GM15510 (cell line): Measurements from ENCODE around the gene PSMD5.
A peak's percentile ranks its signal among the peaks of the same experiment; 100 is the strongest.

ENCODE experiments used
- POLR2A ChIP-seq: IDR thresholded peaks from 3 replicates; pipeline ENCODE4 v1.6.1; 2011; ENCODE audit warnings: borderline replicate concordance; ENCODE audit not compliant: insufficient read length; ENCODE audit errors: extremely low read depth

Gene PSMD5

DNA sequence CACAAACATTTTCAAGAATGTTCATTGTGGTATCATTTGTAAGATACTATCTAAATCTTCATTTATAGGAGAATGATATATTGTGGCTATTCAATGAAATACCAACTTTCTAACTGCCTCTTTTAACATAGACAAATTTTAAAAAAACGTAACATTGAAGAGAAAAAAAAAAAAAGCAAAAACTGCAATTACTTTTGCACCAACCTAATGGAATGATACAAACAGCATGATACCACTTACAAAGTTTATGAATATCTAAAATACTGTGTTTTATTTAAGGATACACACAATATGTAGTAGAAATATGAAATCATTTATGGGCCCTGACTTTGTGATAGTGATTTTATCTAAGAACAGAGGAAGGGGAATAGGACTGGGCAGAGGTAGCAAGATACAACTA lies 24.1 kb downstream of the PSMD5 start:
- TF ChIP-seq POLR2A = no peak

DNA sequence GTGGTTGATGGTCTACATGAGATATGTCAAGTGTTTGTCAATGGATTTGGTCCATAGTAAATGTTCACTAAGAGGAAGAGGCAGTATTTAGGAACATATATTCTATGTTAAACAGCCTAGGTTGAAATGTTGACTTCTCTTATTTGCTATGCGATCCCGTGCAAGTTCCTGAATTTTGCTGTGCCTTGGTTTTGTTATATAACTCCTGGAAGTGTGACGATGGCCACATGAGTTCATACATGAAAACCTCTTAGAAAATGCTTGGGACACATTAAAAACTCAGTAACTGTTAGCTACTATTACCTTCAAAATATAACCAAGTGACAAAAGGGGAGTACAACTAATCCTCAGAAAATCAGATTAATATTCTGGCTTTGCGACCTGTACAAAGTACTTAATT lies 27.6 kb downstream of the PSMD5 start:
- no peak for TF ChIP-seq POLR2A

- TF ChIP-seq POLR2A = no peak
These were observed 33.8 kb downstream of the PSMD5 start for GRCh38 chr9:120808931-120809330.

- no peak for TF ChIP-seq POLR2A
These were observed 34.9 kb downstream of the PSMD5 start for GRCh38 chr9:120807607-120808379.

GRCh38 chr9:120801441-120801840 lies 41.3 kb downstream of the PSMD5 start:
- TF ChIP-seq POLR2A = no peak

GRCh38 chr9:120792898-120793765 lies 49.6 kb downstream of the PSMD5 start, which contains the start of gene FBXW2:
Gene FBXW2 (minus strand): TSS chr9:120793416. CDS start chr9:120788258, 5,158 bp downstream.
- TF ChIP-seq POLR2A = peak; percentile 93

- no peak for TF ChIP-seq POLR2A
These were observed 51.6 kb downstream of the PSMD5 start for GRCh38 chr9:120791161-120791560.

GRCh38 chr9:120787933-120788332 lies 54.8 kb downstream of the PSMD5 start:
- TF ChIP-seq POLR2A = no peak

DNA sequence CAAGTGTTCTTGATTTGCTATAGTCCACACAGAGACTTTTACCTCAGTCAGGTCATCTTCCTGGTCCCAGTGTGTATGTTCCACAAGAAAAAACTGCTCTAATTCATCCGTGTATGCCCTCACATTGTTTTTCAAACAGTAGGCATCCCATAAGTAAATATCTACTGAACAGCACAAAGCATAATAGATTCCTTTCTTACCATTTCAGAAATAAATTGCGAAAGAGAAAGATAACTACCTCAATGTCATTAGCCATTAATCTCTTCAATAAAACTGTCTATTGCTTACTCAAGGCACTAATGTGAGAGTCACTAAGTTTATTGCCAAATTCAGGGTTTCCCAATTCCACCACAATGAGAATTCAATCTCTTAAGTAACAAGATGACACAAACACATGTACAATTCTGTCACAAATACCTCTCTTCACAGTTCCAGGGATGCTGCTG lies 59.1 kb downstream of the PSMD5 start:
- no peak for TF ChIP-seq POLR2A

GRCh38 chr9:120781236-120781635 lies 61.5 kb downstream of the PSMD5 start:
- no peak for TF ChIP-seq POLR2A

GRCh38 chr9:120780367-120780766 lies 62.4 kb downstream of the PSMD5 start:
- no peak for TF ChIP-seq POLR2A

DNA sequence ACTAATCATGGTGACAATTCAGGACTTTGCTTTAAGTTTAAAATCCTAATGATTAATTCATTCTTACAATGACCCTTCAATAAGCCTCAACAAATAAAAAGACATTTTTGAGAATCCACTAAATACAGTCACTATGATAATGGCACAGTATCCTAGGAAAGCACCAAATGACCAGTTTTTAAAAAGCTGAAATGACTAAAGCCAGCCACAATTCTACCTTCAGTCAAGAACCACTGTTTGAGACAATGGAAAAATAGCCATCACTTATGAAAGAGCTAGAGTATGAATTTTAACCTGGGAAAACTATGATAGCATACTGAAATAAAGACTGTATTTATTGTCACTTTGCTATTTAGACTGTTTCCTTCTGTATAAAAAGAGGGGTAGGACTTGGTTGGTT lies 63.5 kb downstream of the PSMD5 start:
- no peak for TF ChIP-seq POLR2A

GRCh38 chr9:120778758-120779157 lies 64.0 kb downstream of the PSMD5 start:
- no peak for TF ChIP-seq POLR2A

DNA sequence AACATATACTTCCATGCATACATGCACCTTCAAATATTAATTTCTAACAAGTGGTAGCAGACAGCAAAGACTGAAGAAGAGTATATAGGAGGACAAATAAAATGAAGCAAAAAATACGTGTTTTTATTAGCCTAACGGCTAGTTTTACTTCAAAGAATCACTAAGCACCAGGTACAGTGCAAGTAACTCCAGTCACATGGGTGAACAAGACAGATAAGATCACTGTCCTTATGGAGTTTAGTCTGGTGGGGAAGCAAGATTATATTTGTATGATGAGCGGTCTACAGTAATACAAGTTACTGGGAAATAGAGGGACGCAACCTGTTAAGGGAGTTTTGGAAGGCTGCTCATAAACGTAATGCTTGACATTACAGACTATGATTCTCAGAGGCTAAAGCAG lies 65.5 kb downstream of the PSMD5 start:
- TF ChIP-seq POLR2A = no peak

- TF ChIP-seq POLR2A = no peak
These were observed 65.9 kb downstream of the PSMD5 start for GRCh38 chr9:120776788-120777187.
